Type B pancreatic cell (in vitro differentiated cells): Measurements from ENCODE around the gene RAB6A. TPM values are rescaled to one million over a fixed set of nuclear protein-coding genes. Genes with fewer than 3 reads are reported as not detected.
"Not testable (repeated sequence)": the region's sequence is repeated elsewhere in the genome, so short reads cannot be mapped to it uniquely, and the experiment has no call there.

Experiments used
- DNase-seq: peaks from one replicate; pipeline ENCODE4 v3.0.0; 2021; ENCODE audit warnings: mixed read lengths; ENCODE audit not compliant: unreplicated experiment; ENCODE audit errors: extremely low spot score
- H3K27ac Mint-ChIP-seq: 2 replicates; pipeline ENCODE4 v1.8.0; 2021; ENCODE audit warnings: mild to moderate bottlenecking, mixed read lengths
- H3K27me3 Mint-ChIP-seq: 2 replicates; pipeline ENCODE4 v1.8.0; 2021; ENCODE audit warnings: mixed read lengths
- H3K36me3 Mint-ChIP-seq: 2 replicates; pipeline ENCODE4 v1.8.0; 2021; ENCODE audit warnings: mixed read lengths
- H3K4me1 Mint-ChIP-seq: one replicate; pipeline ENCODE4 v1.8.0; 2021; ENCODE audit warnings: mixed read lengths; ENCODE audit not compliant: unreplicated experiment
- H3K4me3 Mint-ChIP-seq: 2 replicates; pipeline ENCODE4 v1.8.0; 2021; ENCODE audit warnings: mild to moderate bottlenecking, mixed read lengths
- H3K9me3 Mint-ChIP-seq: 2 replicates; pipeline ENCODE4 v1.8.0; 2021; ENCODE audit warnings: mixed read lengths
- CTCF ChIP-seq: fragments of 200-600 bp; sonication (generic); conservative IDR thresholded peaks from 2 replicates; pipeline ENCODE4 v1.5.0; 2021; ENCODE audit warnings: antibody characterized with exemption, mild to moderate bottlenecking
- total RNA-seq: library from RNA; stranded (reverse); gene quantifications from 2 replicates; pipeline ENCODE4 v1.2.1, GENCODE V29; 2021; ENCODE audit warnings: low replicate concordance

The RAB6A gene
- total RNA-seq, 1 donor from 2014 or later = 86.7 TPM

GRCh38 chr11:73734993-73735392, 25.9 kb downstream of the RAB6A start:
- no peaks in the 10 kb centered on the region for H3K27me3 Mint-ChIP-seq
- H3K4me3 Mint-ChIP-seq = no peak overlapping the region
- H3K36me3 Mint-ChIP-seq = peaks cover 26% of the 10 kb centered on the region
- no peak for DNase-seq
- no peak overlapping the region for H3K27ac Mint-ChIP-seq
- no peak for TF ChIP-seq CTCF
- no peaks in the 10 kb centered on the region for H3K4me1 Mint-ChIP-seq
- no peaks in the 10 kb centered on the region for H3K9me3 Mint-ChIP-seq

DNA sequence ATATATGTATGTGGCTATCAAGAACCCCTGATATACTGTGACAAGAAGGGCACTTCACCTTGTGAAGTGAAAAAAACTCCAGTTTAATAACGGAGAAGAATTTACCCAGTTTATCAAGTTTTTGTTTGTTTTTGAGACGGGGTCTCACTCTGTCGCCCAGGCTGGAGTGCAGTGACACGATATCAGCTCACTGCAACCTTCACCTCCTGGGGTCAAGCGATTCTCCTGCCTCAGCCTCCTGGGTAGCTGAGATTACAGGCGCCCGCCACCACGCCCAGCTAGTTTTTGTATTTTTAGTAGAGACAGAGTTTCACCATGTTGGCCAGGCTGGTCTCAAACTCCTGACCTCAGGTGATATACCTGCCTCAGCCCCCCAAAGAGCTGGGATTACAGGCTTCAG, 26.9 kb downstream of the RAB6A start:
- not testable (repeated sequence) for H3K4me1 Mint-ChIP-seq, H3K27ac Mint-ChIP-seq, H3K27me3 Mint-ChIP-seq, H3K4me3 Mint-ChIP-seq, H3K9me3 Mint-ChIP-seq, DNase-seq
- H3K36me3 Mint-ChIP-seq = peaks cover 33% of the 10 kb centered on the region

DNA sequence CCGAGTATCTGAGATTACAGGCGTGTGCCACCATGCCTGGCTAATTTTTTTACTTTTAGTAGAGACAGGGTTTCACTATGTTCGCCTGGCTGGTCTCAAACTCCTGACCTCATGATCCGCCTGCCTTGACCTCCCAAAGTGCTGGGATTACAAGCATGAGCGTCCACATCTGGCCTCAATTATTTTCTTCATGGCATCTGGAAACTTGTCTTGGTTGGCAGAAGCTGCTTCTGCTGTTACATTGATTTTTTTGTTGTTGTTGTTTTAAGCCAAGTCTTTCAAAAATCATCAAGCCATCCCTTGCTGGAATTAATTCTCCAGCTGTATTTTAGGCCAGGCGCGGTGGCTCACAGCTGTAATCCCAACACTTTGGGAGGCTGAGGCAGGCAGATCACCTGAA, 27.9 kb downstream of the RAB6A start:
- not testable (repeated sequence) for H3K9me3 Mint-ChIP-seq, H3K4me1 Mint-ChIP-seq, H3K4me3 Mint-ChIP-seq, H3K27ac Mint-ChIP-seq, DNase-seq, H3K27me3 Mint-ChIP-seq
- peaks cover 33% of the 10 kb centered on the region for H3K36me3 Mint-ChIP-seq

GRCh38 chr11:73729594-73730206, 31.2 kb downstream of the RAB6A start:
- Mint-ChIP-seq H3K4me3 (no peak overlapping the region), H3K36me3 (peaks cover 36% of the 10 kb centered on the region), H3K4me1 (no peaks in the 10 kb centered on the region), H3K27ac (no peak overlapping the region), H3K9me3 (no peaks in the 10 kb centered on the region), H3K27me3 (no peaks in the 10 kb centered on the region)
- no peak for DNase-seq
- TF ChIP-seq CTCF = peak; percentile 72

DNA sequence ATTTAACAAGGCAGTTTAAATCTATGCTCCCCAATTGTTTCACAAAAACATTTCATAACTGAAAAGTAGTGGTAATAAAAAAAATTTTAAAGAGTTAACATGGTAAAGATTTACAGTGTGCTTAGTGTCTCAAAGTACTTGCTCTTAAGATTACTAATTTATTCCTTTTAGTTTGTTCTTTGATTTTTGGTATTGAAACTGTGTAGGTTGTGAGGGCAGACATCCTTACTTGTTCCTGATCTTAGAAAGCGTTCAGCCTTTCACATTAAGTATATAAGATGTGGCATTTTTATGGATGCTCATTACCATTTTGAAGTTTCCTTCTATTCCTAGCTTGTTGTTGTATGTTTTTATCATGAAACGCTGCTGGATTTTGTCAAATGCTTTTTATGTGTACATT, 32.9 kb downstream of the RAB6A start:
- H3K36me3 Mint-ChIP-seq = peaks cover 32% of the 10 kb centered on the region
- no peak overlapping the region for H3K27ac Mint-ChIP-seq
- no peak for DNase-seq
- H3K27me3 Mint-ChIP-seq = no peaks in the 10 kb centered on the region
- H3K9me3 Mint-ChIP-seq = no peaks in the 10 kb centered on the region
- no peak for TF ChIP-seq CTCF
- no peak overlapping the region for H3K4me3 Mint-ChIP-seq
- H3K4me1 Mint-ChIP-seq = no peaks in the 10 kb centered on the region

DNA sequence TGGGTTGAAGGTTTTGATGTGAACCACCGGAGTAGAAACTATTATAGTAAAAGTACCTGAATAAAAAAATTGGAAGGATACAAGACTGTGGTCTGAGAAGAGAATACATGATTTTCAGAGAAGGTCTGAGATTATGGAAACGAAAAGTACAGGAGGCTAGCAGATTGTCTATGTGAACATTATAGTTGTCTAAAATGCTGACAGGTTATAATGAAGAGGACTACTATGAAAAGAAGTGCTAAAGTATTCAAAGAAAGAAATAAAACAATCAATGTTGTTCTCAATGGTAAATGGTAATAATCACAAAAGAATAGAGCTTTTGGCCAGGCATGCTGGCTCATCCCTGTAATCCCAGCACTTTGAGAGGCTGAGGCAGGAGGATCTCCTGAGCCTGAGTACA, 34.0 kb downstream of the RAB6A start:
- TF ChIP-seq CTCF = no peak
- Mint-ChIP-seq H3K27ac (no peak overlapping the region), H3K36me3 (peaks cover 31% of the 10 kb centered on the region), H3K27me3 (no peaks in the 10 kb centered on the region), H3K4me3 (no peak overlapping the region), H3K9me3 (no peaks in the 10 kb centered on the region), H3K4me1 (no peaks in the 10 kb centered on the region)
- DNase-seq = no peak

GRCh38 chr11:73717136-73717535, 43.7 kb downstream of the RAB6A start:
- TF ChIP-seq CTCF = no peak
- no peak overlapping the region for H3K27ac Mint-ChIP-seq
- no peak overlapping the region for H3K4me3 Mint-ChIP-seq
- H3K4me1 Mint-ChIP-seq = peaks cover 5% of the 10 kb centered on the region
- no peaks in the 10 kb centered on the region for H3K27me3 Mint-ChIP-seq
- H3K9me3 Mint-ChIP-seq = no peaks in the 10 kb centered on the region
- no peak for DNase-seq
- H3K36me3 Mint-ChIP-seq = peaks cover 21% of the 10 kb centered on the region
